ENCODE data around the gene SH3RF3.

DNA sequence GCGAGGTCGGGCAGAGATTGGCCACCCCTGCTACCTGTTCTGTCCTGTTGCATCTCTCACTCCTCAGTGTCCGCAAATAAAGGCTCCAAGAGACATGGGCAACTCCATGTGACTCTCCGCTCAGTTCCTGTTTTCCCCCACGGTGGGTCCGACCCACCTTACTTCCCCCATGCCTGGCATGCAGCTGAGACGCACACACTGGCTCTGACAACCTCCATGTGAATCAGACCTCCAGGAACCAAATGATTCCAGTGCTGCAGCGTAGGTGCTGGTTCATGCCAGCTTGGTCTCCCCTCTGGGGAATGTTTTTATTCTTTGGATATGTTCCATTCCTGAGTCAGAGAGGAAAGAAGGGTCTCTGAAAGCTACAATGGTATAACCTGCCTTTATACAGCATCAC, 221.5 kb downstream of the SH3RF3 start:
- TF ChIP-seq POLR2A (IDR thresholded peaks at IDR 0.05; ENCODE audit: low read length): no peak
- TF ChIP-seq GATA1 (IDR thresholded peaks at IDR 0.05; ENCODE audit: low read depth, low read length): no peak
